CD8-positive, alpha-beta memory T cell (primary cell): ENCODE results near the gene ADIPOR2. TPM values are rescaled to one million over a fixed set of nuclear protein-coding genes. Genes with fewer than 3 reads are reported as not detected.

ENCODE experiments used
- CTCF ChIA-PET: fragments of 350-600 bp; sonication (Branson Sonifier 250); formaldehyde crosslinking; loops from one replicate; lab custom pipeline; 2021; ENCODE audit warnings: antibody characterized with exemption; lab: Charles Lee
- POLR2A ChIA-PET: fragments of 350-600 bp; sonication (Branson Sonifier 250); formaldehyde crosslinking; loops from one replicate; lab custom pipeline; 2021; ENCODE audit warnings: antibody characterized with exemption; lab: Charles Lee
- DNase-seq, 5 donors: peaks; one replicate each; pipeline versions ENCODE4 v3.0.0 to v3.0.0-alpha.2; 2020 to 2022; ENCODE audit warnings: mixed read lengths in 1 of 5
- H3K27ac ChIP-seq: one replicate; pipeline ENCODE4 v1.7.0; 2013; ENCODE audit warnings: low read depth, mild to moderate bottlenecking, low read length, moderate library complexity
- H3K27me3 ChIP-seq: 2 replicates; pipeline ENCODE4 v1.7.0; 2013; ENCODE audit warnings: low read length, mild to moderate bottlenecking; ENCODE audit not compliant: insufficient read depth, poor library complexity, severe bottlenecking
- H3K36me3 ChIP-seq: 2 replicates; pipeline ENCODE4 v1.7.0; 2013; ENCODE audit warnings: mild to moderate bottlenecking, low read length, moderate library complexity; ENCODE audit not compliant: insufficient read depth
- H3K4me1 ChIP-seq: 2 replicates; pipeline ENCODE4 v1.7.0; 2013; ENCODE audit warnings: mild to moderate bottlenecking, low read length, moderate library complexity; ENCODE audit not compliant: insufficient read depth
- H3K4me3 ChIP-seq: 2 replicates; pipeline ENCODE4 v1.7.0; 2013; ENCODE audit warnings: mild to moderate bottlenecking, low read length
- H3K9me3 ChIP-seq: 2 replicates; pipeline ENCODE4 v1.7.0; 2013; ENCODE audit warnings: mild to moderate bottlenecking, low read length
- H3K27ac Mint-ChIP-seq, 8 donors: one replicate each; pipeline ENCODE4 v1.8.0; 2020 to 2021; ENCODE audit warnings: mixed read lengths in 8 of 8, mild to moderate bottlenecking in 6 of 8, inconsistent platforms in 3 of 8, moderate library complexity in 3 of 8
- H3K27me3 Mint-ChIP-seq, 2 donors: one replicate each; pipeline ENCODE4 v1.8.0; 2020 to 2021; ENCODE audit warnings: mixed read lengths in 2 of 2, mild to moderate bottlenecking in 1 of 2, moderate library complexity in 1 of 2
- H3K36me3 Mint-ChIP-seq, 3 donors: one replicate each; pipeline ENCODE4 v1.8.0; 2020 to 2021; ENCODE audit warnings: mixed read lengths in 3 of 3, inconsistent platforms in 1 of 3, mild to moderate bottlenecking in 1 of 3
- H3K4me1 Mint-ChIP-seq, 3 donors: one replicate each; pipeline ENCODE4 v1.8.0; 2020 to 2021; ENCODE audit warnings: mixed read lengths in 3 of 3, inconsistent platforms in 1 of 3, mild to moderate bottlenecking in 1 of 3
- H3K4me3 Mint-ChIP-seq, 7 donors: one replicate each; pipeline ENCODE4 v1.8.0; 2020 to 2021; ENCODE audit warnings: mixed read lengths in 7 of 7, mild to moderate bottlenecking in 6 of 7, moderate library complexity in 4 of 7, inconsistent platforms in 2 of 7
- H3K9me3 Mint-ChIP-seq, 5 donors: one replicate each; pipeline ENCODE4 v1.8.0; 2020 to 2022; ENCODE audit warnings: mixed read lengths in 5 of 5, mild to moderate bottlenecking in 3 of 5, moderate library complexity in 2 of 5, inconsistent platforms in 1 of 5
- polyA plus RNA-seq: library from polyadenylated mRNA; unstranded; fragments of 300-500 nt; fragmentation: Illumina TruSeq; gene quantifications from one replicate; pipeline ENCODE4 v1.2.3, GENCODE V29; 2021
- total RNA-seq, 2 experiments: library from RNA; stranded (reverse); gene quantifications; one replicate each; pipeline ENCODE4 v1.2.3, GENCODE V29; 2021

ADIPOR2 gene
- total and polyA plus RNA-seq, 3 experiments from 2014 or later = 2.4 to 63.9 (median 54.1) TPM

DNA sequence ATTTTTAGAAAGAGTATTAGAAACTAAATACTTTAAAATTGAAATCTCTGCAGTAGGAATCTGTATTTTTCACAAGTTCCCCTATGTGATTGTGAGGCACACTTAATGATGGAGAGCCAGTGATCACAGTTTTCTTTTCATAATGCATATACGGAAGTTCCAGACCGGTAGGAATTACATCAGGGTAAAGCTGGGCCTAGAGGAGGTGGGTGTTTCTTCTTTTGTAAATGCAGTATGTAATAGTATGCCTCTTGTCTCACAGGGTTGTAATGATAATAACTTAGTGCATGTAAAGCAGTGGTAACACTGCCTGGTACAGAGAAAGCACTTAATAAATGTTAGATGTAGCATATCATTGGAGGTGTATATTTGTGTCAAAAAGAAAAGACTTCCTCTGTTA is 72.3 kb downstream of the ADIPOR2 start:
- CTCF ChIA-PET = no interaction called here
- Histone ChIP-seq H3K36me3 (peaks cover 4% of the 10 kb centered on the region), H3K9me3 (no peaks in the 10 kb centered on the region), H3K27me3 (no peaks in the 10 kb centered on the region), H3K4me1 (no peaks in the 10 kb centered on the region), H3K27ac (no peak overlapping the region), H3K4me3 (no peak overlapping the region)
- peaks cover 8 to 38% (median 17%) of the 10 kb centered on the region in 3 donors for H3K36me3 Mint-ChIP-seq
- POLR2A ChIA-PET = no interaction called here
- H3K27me3 Mint-ChIP-seq = no peaks in the 10 kb centered on the region
- no peak for DNase-seq
- H3K27ac Mint-ChIP-seq = no peak overlapping the region
- H3K4me1 Mint-ChIP-seq = peaks cover 29 to 56% (median 55%) of the 10 kb centered on the region in 3 donors
- no peak overlapping the region for H3K4me3 Mint-ChIP-seq
- no peaks in the 10 kb centered on the region for H3K9me3 Mint-ChIP-seq

- no peaks in the 10 kb centered on the region for H3K4me1 ChIP-seq
- H3K9me3 Mint-ChIP-seq = no peaks in the 10 kb centered on the region
- no peak overlapping the region for H3K27ac ChIP-seq
- H3K36me3 ChIP-seq = no peaks in the 10 kb centered on the region
- H3K4me3 ChIP-seq = no peak overlapping the region
- no peak overlapping the region for H3K27ac Mint-ChIP-seq
- CTCF ChIA-PET = no interaction called here
- H3K36me3 Mint-ChIP-seq = peaks cover 0 to 26% (median 4%) of the 10 kb centered on the region in 3 donors
- no peaks in the 10 kb centered on the region for H3K27me3 Mint-ChIP-seq
- H3K4me1 Mint-ChIP-seq = peaks cover 27 to 58% (median 42%) of the 10 kb centered on the region in 3 donors
- H3K4me3 Mint-ChIP-seq = no peak overlapping the region
- POLR2A ChIA-PET = no interaction called here
- H3K9me3 ChIP-seq = no peaks in the 10 kb centered on the region
- no peak for DNase-seq
- H3K27me3 ChIP-seq = no peaks in the 10 kb centered on the region
Measured at GRCh38 chr12:1766110-1766509, 75.2 kb downstream of the ADIPOR2 start.

- no peak overlapping the region for H3K27ac ChIP-seq
- H3K4me3 Mint-ChIP-seq = no peak overlapping the region
Measured at GRCh38 chr12:1767407-1768090, 76.7 kb downstream of the ADIPOR2 start.

DNA sequence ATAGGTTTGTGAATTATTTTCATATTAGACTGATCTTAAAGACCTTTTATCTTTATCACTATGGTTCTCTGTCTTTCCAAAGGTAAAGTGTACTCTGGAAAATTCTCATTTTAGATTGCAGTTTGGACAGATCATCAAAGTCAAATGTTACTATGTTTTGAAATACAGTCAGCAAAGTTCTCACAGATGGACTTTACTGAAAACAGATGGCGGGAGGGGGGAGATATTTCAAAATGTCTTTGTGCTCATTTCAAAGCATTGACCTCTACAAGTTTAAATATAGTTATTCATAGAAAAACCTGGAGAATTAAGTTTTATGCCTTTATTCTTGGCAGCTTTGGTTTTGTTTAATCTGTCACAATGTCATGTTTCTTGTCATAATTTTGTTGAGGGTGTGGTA is 77.7 kb downstream of the ADIPOR2 start:
- Mint-ChIP-seq H3K27ac (no peak overlapping the region), H3K4me1 (peaks cover 19 to 49% (median 31%) of the 10 kb centered on the region in 3 donors), H3K27me3 (no peaks in the 10 kb centered on the region), H3K9me3 (no peaks in the 10 kb centered on the region), H3K4me3 (no peak overlapping the region), H3K36me3 (peaks cover 0 to 29% (median 6%) of the 10 kb centered on the region in 3 donors)
- no peaks in the 10 kb centered on the region for H3K27me3 ChIP-seq
- ChIA-PET POLR2A (no interaction called here), CTCF (interaction anchor here (1.9 kb wide), 1 partner anchor 23 kb away, joined by 7 read pairs; no protein-coding TSS in a partner anchor)
- no peak for DNase-seq
- no peak overlapping the region for H3K27ac ChIP-seq
- no peaks in the 10 kb centered on the region for H3K9me3 ChIP-seq
- H3K4me3 ChIP-seq = no peak overlapping the region
- no peaks in the 10 kb centered on the region for H3K36me3 ChIP-seq
- no peaks in the 10 kb centered on the region for H3K4me1 ChIP-seq

More at GRCh38 chr12:1767407-1768090, 76.7 kb downstream of the ADIPOR2 start:
- no peak for DNase-seq
- Mint-ChIP-seq H3K27ac (peak overlapping the region in 2 of 8 donors; percentile 17 to 51), H3K4me1 (peaks cover 20 to 56% (median 37%) of the 10 kb centered on the region in 3 donors), H3K36me3 (peaks cover 0 to 25% (median 4%) of the 10 kb centered on the region in 3 donors), H3K27me3 (no peaks in the 10 kb centered on the region), H3K9me3 (no peaks in the 10 kb centered on the region)
- ChIA-PET CTCF (interaction anchor here (1.9 kb wide), 1 partner anchor 24 kb away, joined by 7 read pairs; no protein-coding TSS in a partner anchor), POLR2A (no interaction called here)
- no peaks in the 10 kb centered on the region for H3K4me1 ChIP-seq
- no peaks in the 10 kb centered on the region for H3K27me3 ChIP-seq
- no peaks in the 10 kb centered on the region for H3K9me3 ChIP-seq
- no peaks in the 10 kb centered on the region for H3K36me3 ChIP-seq
- no peak overlapping the region for H3K4me3 ChIP-seq

DNA sequence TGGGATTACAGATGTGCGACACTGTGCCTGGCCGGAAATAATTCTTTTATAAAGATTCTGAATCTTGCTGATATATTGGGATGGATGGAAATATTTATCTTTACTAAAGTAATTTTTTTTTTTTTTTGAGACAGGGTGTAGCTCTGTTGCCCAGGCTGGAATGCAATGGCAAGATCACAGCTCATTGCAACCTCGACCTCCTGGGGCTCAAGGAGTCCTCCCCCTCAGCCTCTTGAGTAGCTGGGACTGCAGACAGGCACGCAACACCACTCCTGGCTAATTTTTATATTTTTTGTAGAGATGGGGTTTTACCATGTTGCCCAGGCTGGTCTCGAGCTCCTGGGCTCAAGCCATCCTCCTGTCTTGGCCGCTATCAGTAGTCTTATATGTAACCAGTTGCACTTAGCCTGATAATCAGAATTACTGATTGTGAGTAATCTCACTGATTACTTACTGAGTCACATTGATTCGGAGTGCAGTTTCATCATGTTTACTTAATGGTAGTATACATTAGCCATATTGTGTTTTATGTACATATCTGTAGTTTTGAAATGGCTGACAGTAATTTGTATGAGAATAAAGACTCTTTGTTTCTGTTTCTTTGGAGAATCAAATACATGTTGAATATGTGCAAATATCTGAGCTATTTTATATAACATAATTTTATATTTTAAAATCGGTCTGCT is 79.1 kb downstream of the ADIPOR2 start:
- peaks cover 26 to 48% (median 37%) of the 10 kb centered on the region in 3 donors for H3K4me1 Mint-ChIP-seq
- peaks cover 0 to 34% (median 11%) of the 10 kb centered on the region in 3 donors for H3K36me3 Mint-ChIP-seq
- Histone ChIP-seq H3K27me3 (no peaks in the 10 kb centered on the region), H3K4me3 (no peak overlapping the region), H3K9me3 (no peaks in the 10 kb centered on the region), H3K4me1 (no peaks in the 10 kb centered on the region), H3K27ac (no peak overlapping the region), H3K36me3 (no peaks in the 10 kb centered on the region)
- H3K9me3 Mint-ChIP-seq = no peaks in the 10 kb centered on the region
- ChIA-PET POLR2A (no interaction called here), CTCF (interaction anchor here (1.0 to 1.1 kb wide), 2 partner anchors 104 to 135 kb away, joined by 3 read pairs; no protein-coding TSS in a partner anchor)
- H3K27me3 Mint-ChIP-seq = no peaks in the 10 kb centered on the region
- H3K27ac Mint-ChIP-seq = peak overlapping the region in 1 of 8 donors; percentile 80
- H3K4me3 Mint-ChIP-seq = no peak overlapping the region
- DNase-seq = no peak

GRCh38 chr12:1773937-1774655 is 83.2 kb downstream of the ADIPOR2 start:
- Mint-ChIP-seq H3K27me3 (no peaks in the 10 kb centered on the region), H3K9me3 (no peaks in the 10 kb centered on the region), H3K4me3 (no peak overlapping the region), H3K36me3 (peaks cover 0 to 57% (median 15%) of the 10 kb centered on the region in 3 donors), H3K27ac (peak overlapping the region in 3 of 8 donors; percentile 32 to 40 (median 36)), H3K4me1 (peaks cover 24 to 37% (median 28%) of the 10 kb centered on the region in 3 donors)
- Histone ChIP-seq H3K4me1 (no peaks in the 10 kb centered on the region), H3K27ac (no peak overlapping the region), H3K9me3 (no peaks in the 10 kb centered on the region), H3K27me3 (no peaks in the 10 kb centered on the region), H3K4me3 (no peak overlapping the region), H3K36me3 (no peaks in the 10 kb centered on the region)
- POLR2A ChIA-PET = no interaction called here
- CTCF ChIA-PET = interaction anchor here (1.5 kb wide), 1 partner anchor 166 kb away, joined by 3 read pairs; no protein-coding TSS in a partner anchor
- DNase-seq = no peak

DNA sequence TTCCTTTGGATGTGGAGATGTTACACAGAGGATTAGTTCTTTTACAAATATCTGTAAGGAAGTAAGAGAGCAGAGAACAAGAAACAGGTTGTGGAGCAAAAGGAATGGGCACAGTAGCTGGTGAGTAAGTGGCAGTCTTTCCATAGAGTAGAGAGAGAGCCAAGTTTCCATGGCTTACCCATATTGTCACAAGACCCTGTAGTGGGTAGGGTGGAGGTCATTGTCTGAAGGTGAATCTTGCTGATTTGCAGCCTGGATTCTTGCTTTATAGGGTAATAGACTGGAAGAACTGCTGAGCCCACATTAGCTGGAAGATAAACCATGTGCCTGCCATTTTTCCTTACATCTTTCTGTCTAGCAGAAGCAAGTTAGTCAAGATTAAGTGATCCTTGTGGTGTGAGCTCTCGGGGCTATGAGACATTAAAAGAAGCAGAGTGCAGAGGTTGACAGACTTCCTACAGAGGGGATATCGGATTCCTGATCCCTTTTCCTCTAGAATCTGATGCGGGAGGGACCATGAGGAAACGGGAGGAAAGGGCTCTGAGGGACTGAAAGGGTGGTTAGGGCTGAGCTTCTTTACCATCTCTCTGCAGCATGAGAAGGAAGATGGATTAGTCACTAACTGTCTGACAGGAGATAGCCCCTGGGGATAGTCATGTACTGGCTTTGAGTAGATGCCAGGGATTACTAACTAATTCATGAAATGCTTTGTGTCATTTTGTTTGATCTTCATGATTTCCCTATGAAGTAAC is 85.5 kb downstream of the ADIPOR2 start:
- no peaks in the 10 kb centered on the region for H3K27me3 Mint-ChIP-seq
- Histone ChIP-seq H3K27ac (no peak overlapping the region), H3K4me1 (no peaks in the 10 kb centered on the region), H3K36me3 (peaks cover 3% of the 10 kb centered on the region), H3K27me3 (no peaks in the 10 kb centered on the region), H3K4me3 (no peak overlapping the region), H3K9me3 (no peaks in the 10 kb centered on the region)
- H3K4me3 Mint-ChIP-seq = no peak overlapping the region
- H3K9me3 Mint-ChIP-seq = no peaks in the 10 kb centered on the region
- ChIA-PET CTCF (interaction anchor here (1.4 to 2.0 kb wide), 2 partner anchors 14 to 123 kb away, joined by 3 to 7 read pairs; no protein-coding TSS in a partner anchor), POLR2A (no interaction called here)
- no peak for DNase-seq
- peaks cover 0 to 68% (median 21%) of the 10 kb centered on the region in 3 donors for H3K36me3 Mint-ChIP-seq
- H3K4me1 Mint-ChIP-seq = peaks cover 27 to 36% (median 28%) of the 10 kb centered on the region in 3 donors
- H3K27ac Mint-ChIP-seq = peak overlapping the region in 3 of 8 donors; percentile 15 to 93 (median 56)
